ENCODE measurements around the gene MBOAT7.
"Not testable (repeated sequence)": the region's sequence is repeated elsewhere in the genome, so short reads cannot be mapped to it uniquely, and the experiment has no call there.

Gene MBOAT7

GRCh38 chr19:54209058-54209810 is 19.9 kb upstream of the MBOAT7 start:
- no peak for FAIRE-seq

GRCh38 chr19:54208784-54209057 is 19.3 kb upstream of the MBOAT7 start:
- FAIRE-seq = peak; percentile 49

GRCh38 chr19:54207983-54208783 is 18.8 kb upstream of the MBOAT7 start:
- FAIRE-seq = peak; percentile 82

GRCh38 chr19:54207676-54207982 is 18.2 kb upstream of the MBOAT7 start:
- no peak for FAIRE-seq

- not testable (repeated sequence) for FAIRE-seq
These were observed 17.8 kb upstream of the MBOAT7 start for GRCh38 chr19:54207193-54207592.

GRCh38 chr19:54206831-54207177 is 17.4 kb upstream of the MBOAT7 start:
- FAIRE-seq = no peak

- FAIRE-seq = no peak
These were observed 16.9 kb upstream of the MBOAT7 start for GRCh38 chr19:54206030-54206830.

GRCh38 chr19:54204767-54205468 is 15.5 kb upstream of the MBOAT7 start:
- FAIRE-seq = no peak

- no peak for FAIRE-seq
These were observed 13.8 kb upstream of the MBOAT7 start for GRCh38 chr19:54203151-54203611.

GRCh38 chr19:54201980-54202379 is 12.6 kb upstream of the MBOAT7 start:
- FAIRE-seq = no peak

GRCh38 chr19:54201172-54201701 is 11.9 kb upstream of the MBOAT7 start:
- no peak for FAIRE-seq

- FAIRE-seq = no peak
These were observed 10.0 kb upstream of the MBOAT7 start for GRCh38 chr19:54199401-54199800.

GRCh38 chr19:54197121-54197520 is 7.7 kb upstream of the MBOAT7 start:
- no peak for FAIRE-seq

- no peak for FAIRE-seq
These were observed 7.2 kb upstream of the MBOAT7 start for GRCh38 chr19:54196536-54196935.

GRCh38 chr19:54194463-54194862 is 5.1 kb upstream of the MBOAT7 start:
- not testable (repeated sequence) for FAIRE-seq

GRCh38 chr19:54193011-54193410 is 3.6 kb upstream of the MBOAT7 start:
- FAIRE-seq = no peak

- no peak for FAIRE-seq
These were observed 2.6 kb upstream of the MBOAT7 start for GRCh38 chr19:54191811-54192453.

- FAIRE-seq = no peak
These were observed 1.8 kb upstream of the MBOAT7 start, which contains the start of gene TSEN34 for GRCh38 chr19:54191011-54191810. TSEN34 (plus strand) TSS chr19:54191308; CDS start chr19:54191365, 57 bp downstream.

GRCh38 chr19:54190503-54191010 is 1.2 kb upstream of the MBOAT7 start:
- no peak for FAIRE-seq

GRCh38 chr19:54189735-54190502 is 539 bp upstream of the MBOAT7 start:
- FAIRE-seq = peak; percentile 100
